D341Med (cell line): ENCODE results near the gene AJAP1.
"Not testable (repeated sequence)": the region's sequence is repeated elsewhere in the genome, so short reads cannot be mapped to it uniquely, and the experiment has no call there.

Experiments
- DNase-seq: peaks from one replicate; pipeline ENCODE4 v3.0.0; 2012; ENCODE audit warnings: low spot score

The AJAP1 gene

GRCh38 chr1:4653796-4654725 lies at the start of gene AJAP1:
TSS of gene AJAP1 (plus strand) at chr1:4654609. CDS start at chr1:4655426, 817 bp downstream.
- DNase-seq = peak; percentile 74

- no peak for DNase-seq
These were observed 49.3 kb upstream of the AJAP1 start for GRCh38 chr1:4605158-4605557.

- no peak for DNase-seq
These were observed 42.7 kb upstream of the AJAP1 start for GRCh38 chr1:4611563-4612341.

- no peak for DNase-seq
These were observed 41.4 kb upstream of the AJAP1 start for GRCh38 chr1:4612991-4613390.

- DNase-seq = no peak
These were observed 40.6 kb upstream of the AJAP1 start for GRCh38 chr1:4613606-4614370.

- no peak for DNase-seq
These were observed 39.9 kb upstream of the AJAP1 start for GRCh38 chr1:4614371-4615137.

- DNase-seq = no peak
These were observed 39.3 kb upstream of the AJAP1 start for GRCh38 chr1:4615138-4615470.

DNA sequence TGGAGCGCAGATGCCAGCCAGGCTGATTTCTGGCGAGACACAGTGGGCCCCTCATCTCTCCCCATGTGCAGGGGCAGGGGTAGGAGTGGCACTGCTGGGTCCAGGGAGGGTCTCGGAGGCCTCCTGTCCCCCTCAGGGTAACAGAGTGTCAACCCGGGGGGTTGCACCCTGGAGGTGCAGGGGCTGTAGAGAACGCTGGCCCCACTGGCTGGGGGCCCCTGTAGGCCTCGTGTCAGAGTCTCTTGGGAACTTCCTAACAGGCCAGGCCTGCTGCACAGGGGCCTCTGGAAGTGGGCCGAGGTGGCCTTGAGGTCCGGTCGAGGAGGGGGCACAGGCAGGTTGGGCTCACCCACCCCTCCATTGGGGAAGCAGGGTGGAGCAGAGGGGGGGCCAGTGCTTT lies 38.9 kb upstream of the AJAP1 start:
- DNase-seq = no peak

GRCh38 chr1:4616831-4617465 lies 37.5 kb upstream of the AJAP1 start:
- DNase-seq = no peak

GRCh38 chr1:4617506-4617905 lies 36.9 kb upstream of the AJAP1 start:
- no peak for DNase-seq

DNA sequence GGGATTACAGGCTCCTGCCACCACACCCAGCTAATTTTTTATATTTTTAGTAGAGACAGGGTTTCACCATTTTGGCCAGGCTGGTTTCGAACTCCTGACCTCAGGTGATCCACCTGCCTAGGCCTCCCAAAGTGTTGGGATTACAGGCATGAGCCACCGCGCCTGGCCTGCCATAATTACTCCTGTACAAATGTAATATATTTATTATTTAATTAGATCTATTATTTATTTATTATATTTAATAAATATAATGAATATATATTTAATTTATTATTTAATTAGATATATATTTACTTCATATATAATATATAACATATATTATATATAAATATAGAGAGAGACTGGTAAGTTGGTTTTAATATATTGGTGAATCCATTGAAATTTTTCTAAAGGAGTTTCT lies 35.6 kb upstream of the AJAP1 start:
- DNase-seq = not testable (repeated sequence)

DNA sequence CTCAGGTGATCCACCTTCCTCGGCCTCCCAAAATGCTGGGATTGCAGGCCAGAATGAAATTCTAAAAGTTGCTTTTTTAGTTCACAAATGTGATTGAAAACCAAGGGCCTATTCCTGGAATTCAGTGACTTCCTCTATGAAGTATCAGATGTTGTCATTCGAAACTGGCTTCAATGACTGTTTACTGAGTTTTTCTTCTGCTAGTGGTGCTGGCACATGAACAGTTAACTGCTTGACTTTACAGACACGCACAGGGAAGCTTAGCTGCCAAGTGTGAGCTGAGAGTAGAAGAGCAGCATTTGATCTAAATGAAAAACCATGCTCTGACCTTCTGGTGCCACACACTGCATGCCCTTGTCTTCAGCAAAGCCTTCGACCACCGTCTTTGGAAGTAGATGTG lies 32.8 kb upstream of the AJAP1 start:
- DNase-seq = no peak

GRCh38 chr1:4622821-4623220 lies 31.6 kb upstream of the AJAP1 start:
- DNase-seq = no peak

- DNase-seq = no peak
These were observed 30.2 kb upstream of the AJAP1 start for GRCh38 chr1:4624141-4624715.

- no peak for DNase-seq
These were observed 29.6 kb upstream of the AJAP1 start for GRCh38 chr1:4624801-4625200.

DNA sequence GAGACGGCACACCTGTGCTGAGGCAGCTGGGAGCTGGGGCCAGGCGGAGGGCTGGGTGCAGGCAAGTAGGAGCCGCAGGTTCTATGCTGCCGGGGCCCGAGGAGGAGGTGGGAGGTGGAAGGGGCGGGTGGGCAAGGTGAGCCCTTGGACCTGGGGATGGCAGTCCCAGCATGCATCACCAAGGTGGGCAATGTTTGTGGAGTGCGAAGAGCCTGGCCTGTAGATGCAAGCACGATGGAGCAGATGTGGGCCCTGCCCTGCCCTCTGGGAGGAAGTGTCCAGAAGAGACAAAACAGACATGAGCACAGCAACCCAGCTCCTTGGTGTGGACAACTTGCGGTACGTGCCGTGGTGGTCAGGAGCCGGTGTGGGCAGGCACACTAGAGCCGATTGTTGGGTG lies 28.3 kb upstream of the AJAP1 start:
- DNase-seq = no peak

DNA sequence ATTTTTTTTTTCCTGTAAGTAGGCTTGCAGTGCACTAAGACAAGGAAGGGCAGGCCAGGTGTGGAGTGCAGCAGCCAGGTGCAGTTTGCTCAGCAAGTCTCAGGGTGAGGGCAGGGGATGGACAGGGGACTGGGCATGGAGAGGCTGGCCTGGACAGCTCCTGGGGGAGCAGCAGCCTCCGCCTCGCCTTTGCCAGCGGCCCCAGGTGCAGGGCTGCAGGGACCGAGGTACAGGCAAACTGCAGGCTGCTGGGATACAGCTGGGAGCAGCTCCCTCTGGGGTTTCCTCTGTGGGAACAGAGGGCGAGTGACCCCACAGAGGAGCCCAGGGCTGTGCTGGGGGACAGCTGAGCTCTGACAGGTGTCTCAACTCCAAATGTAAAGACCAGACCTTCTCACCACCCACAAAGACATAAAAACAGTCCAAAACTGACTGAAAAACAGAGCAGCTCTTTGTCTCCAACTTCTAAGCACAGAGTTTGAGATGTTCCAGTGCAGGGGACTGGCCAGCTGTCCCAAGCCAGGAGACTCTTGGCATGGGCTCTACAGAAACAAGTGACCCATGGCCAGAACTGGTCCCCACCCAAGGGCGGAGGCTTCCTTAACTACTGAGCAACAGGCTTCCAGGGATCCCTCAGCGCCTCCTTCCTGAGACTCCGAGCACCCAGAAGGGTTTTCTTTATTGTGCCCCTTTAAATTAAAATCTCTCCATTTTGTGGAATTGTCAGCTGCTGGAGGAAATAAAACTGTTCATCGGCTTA lies 27.7 kb upstream of the AJAP1 start:
- no peak for DNase-seq

- DNase-seq = no peak
These were observed 27.1 kb upstream of the AJAP1 start for GRCh38 chr1:4627353-4627752.

- DNase-seq = no peak
These were observed 25.4 kb upstream of the AJAP1 start for GRCh38 chr1:4628992-4629391.

DNA sequence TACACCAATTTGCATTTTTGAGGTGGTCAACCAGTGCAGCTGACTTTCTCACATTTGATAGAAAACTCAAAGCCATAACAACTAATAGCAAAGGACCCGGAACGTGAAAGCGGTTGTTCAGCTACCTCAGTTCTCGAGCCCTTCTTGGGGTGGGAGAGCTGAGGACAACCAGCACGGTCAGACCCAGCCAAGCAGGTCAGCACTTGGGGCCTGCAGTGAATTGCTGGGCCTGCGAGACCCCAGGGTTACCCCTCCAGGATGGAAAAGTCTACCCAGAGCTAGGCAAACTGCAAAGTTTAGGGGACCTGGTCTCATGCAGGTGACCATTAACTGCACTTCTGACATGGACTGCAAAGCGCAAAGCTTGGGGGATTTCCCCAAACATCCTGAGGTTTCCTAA lies 23.8 kb upstream of the AJAP1 start:
- no peak for DNase-seq
